ENCODE data around the gene SPACA1.

The SPACA1 gene

DNA sequence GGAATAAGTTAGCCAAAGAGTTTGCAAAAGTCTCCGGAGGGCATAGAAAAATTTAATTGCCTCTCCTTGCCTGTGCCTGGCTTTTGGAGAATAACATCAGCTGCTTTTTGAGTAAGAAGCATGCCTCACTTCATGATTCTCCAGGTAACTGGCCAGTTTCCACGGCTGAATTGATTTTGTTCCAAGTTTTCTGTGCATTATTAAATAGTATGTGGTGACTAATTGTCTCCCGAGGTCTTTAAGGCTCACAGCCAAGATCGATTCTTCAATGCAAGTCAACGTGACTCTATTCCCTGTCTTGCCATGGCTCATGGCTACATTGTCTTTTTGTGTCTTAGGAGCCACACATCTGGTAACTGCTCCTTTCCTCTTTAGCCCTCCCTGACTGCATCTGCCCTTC is 64.3 kb downstream of the SPACA1 start:
- TF ChIP-seq, protein P1, sequence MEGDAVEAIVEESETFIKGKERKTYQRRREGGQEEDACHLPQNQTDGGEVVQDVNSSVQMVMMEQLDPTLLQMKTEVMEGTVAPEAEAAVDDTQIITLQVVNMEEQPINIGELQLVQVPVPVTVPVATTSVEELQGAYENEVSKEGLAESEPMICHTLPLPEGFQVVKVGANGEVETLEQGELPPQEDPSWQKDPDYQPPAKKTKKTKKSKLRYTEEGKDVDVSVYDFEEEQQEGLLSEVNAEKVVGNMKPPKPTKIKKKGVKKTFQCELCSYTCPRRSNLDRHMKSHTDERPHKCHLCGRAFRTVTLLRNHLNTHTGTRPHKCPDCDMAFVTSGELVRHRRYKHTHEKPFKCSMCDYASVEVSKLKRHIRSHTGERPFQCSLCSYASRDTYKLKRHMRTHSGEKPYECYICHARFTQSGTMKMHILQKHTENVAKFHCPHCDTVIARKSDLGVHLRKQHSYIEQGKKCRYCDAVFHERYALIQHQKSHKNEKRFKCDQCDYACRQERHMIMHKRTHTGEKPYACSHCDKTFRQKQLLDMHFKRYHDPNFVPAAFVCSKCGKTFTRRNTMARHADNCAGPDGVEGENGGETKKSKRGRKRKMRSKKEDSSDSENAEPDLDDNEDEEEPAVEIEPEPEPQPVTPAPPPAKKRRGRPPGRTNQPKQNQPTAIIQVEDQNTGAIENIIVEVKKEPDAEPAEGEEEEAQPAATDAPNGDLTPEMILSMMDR (IDR thresholded peaks at IDR 0.05; ENCODE audit: low read depth, low read length, missing control alignments): no peak
- no peak for DNase-seq (ENCODE audit: low read depth)
- in situ Hi-C loops (cut with HindIII; ENCODE audit: low sequenced_read_pairs): no loop called here

DNA sequence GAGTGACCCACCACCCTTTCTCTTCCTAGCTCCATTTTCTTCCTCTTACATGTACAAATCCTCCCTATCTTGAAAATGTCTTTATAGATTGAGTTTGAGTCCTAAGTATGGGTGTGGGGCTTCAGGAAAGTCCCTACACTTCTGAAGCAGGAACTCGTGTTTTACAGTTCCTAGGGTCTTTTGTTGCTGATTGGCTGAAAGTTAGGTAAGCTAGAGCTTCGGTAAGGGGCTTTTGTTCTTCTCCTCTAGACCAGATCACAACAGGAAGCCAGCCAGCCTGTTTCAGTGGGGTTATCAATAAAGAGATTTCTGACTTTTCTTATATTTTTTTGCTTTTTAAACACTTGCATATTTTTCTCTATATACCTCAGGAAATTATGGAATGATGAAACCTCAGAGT is 67.2 kb downstream of the SPACA1 start:
- in situ Hi-C loops (cut with HindIII; ENCODE audit: low sequenced_read_pairs): no loop called here
- no peak overlapping the region for H3K4me3 ChIP-seq (ENCODE audit: low read depth, low read length)
- TF ChIP-seq, protein P1 (IDR thresholded peaks at IDR 0.05; ENCODE audit: low read depth, low read length, missing control alignments): no peak
- no peak for DNase-seq (ENCODE audit: low read depth)

More for the DNA sequence above, 64.3 kb downstream of the SPACA1 start:
- no peak overlapping the region for H3K4me3 ChIP-seq (ENCODE audit: low read depth, low read length)

DNA sequence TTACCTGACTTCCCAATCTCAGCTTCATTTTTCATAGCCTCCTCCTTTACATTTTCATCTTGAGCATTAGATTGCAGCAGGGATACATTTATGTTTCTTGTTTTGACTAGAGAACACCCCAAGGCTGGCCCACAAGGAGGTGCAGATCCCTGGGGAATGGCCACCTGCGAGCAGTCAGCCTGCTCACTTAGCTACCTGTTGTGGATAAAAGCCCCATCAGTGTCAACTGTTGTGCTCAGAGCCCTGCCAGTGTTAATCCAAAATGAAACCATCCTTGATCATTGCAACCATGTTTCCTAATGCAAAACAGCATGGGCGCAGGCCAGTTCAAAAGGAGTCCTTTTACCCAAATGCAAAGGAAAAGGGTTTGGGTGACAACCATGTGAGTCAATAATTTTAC is 67.7 kb downstream of the SPACA1 start:
- no peak for DNase-seq (ENCODE audit: low read depth)
- no peak overlapping the region for H3K4me3 ChIP-seq (ENCODE audit: low read depth, low read length)
- TF ChIP-seq, protein P1 (IDR thresholded peaks at IDR 0.05; ENCODE audit: low read depth, low read length, missing control alignments): no peak
- in situ Hi-C loops (cut with HindIII; ENCODE audit: low sequenced_read_pairs): no loop called here

DNA sequence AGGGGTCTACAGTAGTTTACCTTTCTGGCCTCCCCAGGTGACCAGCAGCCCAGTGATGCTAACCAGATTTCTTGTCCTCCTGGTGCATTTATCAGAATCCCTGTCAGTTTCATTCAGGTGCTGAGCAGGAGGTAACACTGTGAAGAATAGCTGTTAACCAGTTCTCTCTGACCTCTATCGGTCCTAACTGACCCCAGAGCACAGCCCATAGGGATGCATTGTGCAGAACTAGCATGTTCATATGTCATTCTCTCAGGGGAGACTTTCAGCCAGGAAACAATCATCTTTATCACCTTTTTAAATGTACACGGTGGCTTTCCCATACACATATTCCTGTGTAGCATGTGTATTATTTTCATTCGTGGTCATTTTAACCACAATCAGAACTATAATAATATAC is 68.6 kb downstream of the SPACA1 start:
- in situ Hi-C loops (cut with HindIII; ENCODE audit: low sequenced_read_pairs): no loop called here
- TF ChIP-seq, protein P1 (IDR thresholded peaks at IDR 0.05; ENCODE audit: low read depth, low read length, missing control alignments): no peak
- DNase-seq (ENCODE audit: low read depth): no peak
- H3K4me3 ChIP-seq (ENCODE audit: low read depth, low read length): no peak overlapping the region
